CD4-positive, CD25-positive, alpha-beta regulatory T cell (primary cell): Measurements from ENCODE around the gene COL5A1. TPM values are rescaled to one million over a fixed set of nuclear protein-coding genes. Genes with fewer than 3 reads are reported as not detected.

Experiments used
- ATAC-seq, 2 donors: fragments of 150-1000 bp; cut with Tn5 transposase; one replicate each; pipeline ENCODE4 v1.10.0; 2021; ENCODE audit warnings: low read depth in 2 of 2, moderate number of reproducible peaks in 2 of 2, moderate library complexity in 1 of 2
- DNase-seq, 3 donors: peaks; one replicate each; pipeline versions ENCODE4 v3.0.0 to v3.0.0-alpha.2; 2012 to 2022; ENCODE audit warnings: mixed read lengths in 1 of 3
- H3K27ac ChIP-seq: one replicate; pipeline ENCODE4 v1.7.0; 2013; ENCODE audit warnings: mild to moderate bottlenecking, low read length; ENCODE audit not compliant: insufficient read depth, poor library complexity, severe bottlenecking
- H3K27me3 ChIP-seq: one replicate; pipeline ENCODE4 v1.7.0; 2013; ENCODE audit warnings: low read length; ENCODE audit not compliant: control insufficient read depth, insufficient read depth
- H3K36me3 ChIP-seq: one replicate; pipeline ENCODE4 v1.7.0; 2013; ENCODE audit warnings: mild to moderate bottlenecking, low read length, moderate library complexity; ENCODE audit not compliant: control insufficient read depth, insufficient read depth
- H3K4me1 ChIP-seq: 2 replicates; pipeline ENCODE4 v1.7.0; 2013; ENCODE audit warnings: mild to moderate bottlenecking, low read length; ENCODE audit not compliant: insufficient read depth, control insufficient read depth, poor library complexity, severe bottlenecking
- H3K4me3 ChIP-seq: one replicate; pipeline ENCODE4 v1.7.0; 2013; ENCODE audit warnings: low read depth, mild to moderate bottlenecking, low read length, moderate library complexity
- H3K9me3 ChIP-seq, 2 experiments: 1 replicate in 1 of 2; 2 replicates in 1 of 2; pipeline ENCODE4 v1.7.0; 2013; ENCODE audit warnings: low read length in 2 of 2, mild to moderate bottlenecking in 1 of 2, moderate library complexity in 1 of 2; ENCODE audit not compliant: control insufficient read depth in 2 of 2
- H3K27ac Mint-ChIP-seq, 3 donors: one replicate each; pipeline ENCODE4 v1.8.0; 2020 to 2022; ENCODE audit warnings: mild to moderate bottlenecking in 3 of 3, mixed read lengths in 3 of 3, moderate library complexity in 2 of 3
- H3K27me3 Mint-ChIP-seq: one replicate; pipeline ENCODE4 v1.8.0; 2022; ENCODE audit warnings: mild to moderate bottlenecking, mixed read lengths
- H3K36me3 Mint-ChIP-seq: one replicate; pipeline ENCODE4 v1.8.0; 2020; ENCODE audit warnings: mixed read lengths
- H3K4me1 Mint-ChIP-seq, 4 donors: one replicate each; pipeline ENCODE4 v1.8.0; 2020 to 2022; ENCODE audit warnings: mixed read lengths in 4 of 4, mild to moderate bottlenecking in 1 of 4
- H3K4me3 Mint-ChIP-seq, 4 donors: one replicate each; pipeline ENCODE4 v1.8.0; 2020 to 2022; ENCODE audit warnings: mild to moderate bottlenecking in 4 of 4, mixed read lengths in 4 of 4, moderate library complexity in 3 of 4
- H3K9me3 Mint-ChIP-seq, 7 donors: one replicate each; pipeline ENCODE4 v1.8.0; 2020 to 2022; ENCODE audit warnings: mixed read lengths in 7 of 7, mild to moderate bottlenecking in 3 of 7, moderate library complexity in 2 of 7
- polyA plus RNA-seq, 4 donors: library from polyadenylated mRNA; unstranded; fragments of 300-500 nt; fragmentation: Illumina TruSeq; gene quantifications; one replicate each; pipeline ENCODE4 v1.2.3, GENCODE V29; 2021
- total RNA-seq: library from RNA; stranded (reverse); gene quantifications from one replicate; pipeline ENCODE4 v1.2.3, GENCODE V29; 2022

Gene COL5A1
- total and polyA plus RNA-seq, 5 donors from 2014 or later = 0.02 to 1.7 (median 0.10) TPM; not detected in 2

DNA sequence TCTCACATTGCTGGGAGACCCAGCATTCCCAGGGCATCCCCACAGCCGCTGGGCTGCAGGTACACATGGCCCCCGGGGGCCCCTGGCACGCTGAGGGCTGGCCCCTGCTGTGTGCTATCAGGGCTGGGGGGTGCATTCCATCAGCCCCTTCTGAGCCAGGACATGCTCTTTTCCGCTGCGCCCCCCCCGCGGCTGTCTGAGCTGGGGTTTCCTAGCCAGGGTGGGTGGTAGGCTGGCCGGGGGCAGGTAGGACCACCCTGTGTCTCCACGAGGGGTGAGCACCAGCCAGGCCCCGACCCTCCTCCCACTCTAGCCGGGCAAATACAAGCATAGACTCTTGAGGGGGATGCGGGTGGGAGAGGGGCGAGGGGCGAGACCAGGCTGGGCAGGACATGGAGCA, 180.9 kb downstream of the COL5A1 start:
- H3K4me3 Mint-ChIP-seq = no peak overlapping the region
- H3K9me3 Mint-ChIP-seq = peaks cover 0 to 5% (median 0%) of the 10 kb centered on the region in 7 donors
- H3K4me1 Mint-ChIP-seq = no peaks in the 10 kb centered on the region
- H3K27me3 Mint-ChIP-seq = no peaks in the 10 kb centered on the region
- Histone ChIP-seq H3K27me3 (no peaks in the 10 kb centered on the region), H3K4me1 (no peaks in the 10 kb centered on the region), H3K4me3 (no peak overlapping the region), H3K27ac (no peak overlapping the region), H3K9me3 (no peaks in the 10 kb centered on the region), H3K36me3 (no peaks in the 10 kb centered on the region)
- H3K36me3 Mint-ChIP-seq = no peaks in the 10 kb centered on the region
- H3K27ac Mint-ChIP-seq = no peak overlapping the region
- DNase-seq = no peak
- ATAC-seq = no peak

DNA sequence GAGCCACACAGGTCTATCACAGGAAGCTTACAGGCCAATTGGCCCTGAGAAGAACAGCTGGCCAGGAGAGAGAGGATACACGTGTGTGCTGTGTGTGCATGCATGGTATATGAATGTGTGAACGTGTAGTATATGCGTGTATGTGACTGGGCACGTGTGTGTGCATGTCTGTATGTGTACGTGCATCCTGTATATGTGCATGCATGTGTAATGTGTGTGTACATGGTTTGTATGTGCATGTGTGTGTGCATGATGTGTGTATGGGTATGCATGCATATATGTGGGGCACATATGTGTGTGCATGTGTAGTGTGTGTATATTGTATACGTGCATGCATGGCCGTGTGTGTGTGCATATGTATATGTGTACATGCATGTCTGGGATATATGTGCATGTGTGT, 182.0 kb downstream of the COL5A1 start:
- no peak overlapping the region for H3K27ac Mint-ChIP-seq
- no peaks in the 10 kb centered on the region for H3K4me1 ChIP-seq
- H3K9me3 ChIP-seq = no peaks in the 10 kb centered on the region
- H3K9me3 Mint-ChIP-seq = peaks cover 0 to 5% (median 0%) of the 10 kb centered on the region in 7 donors
- no peak for ATAC-seq
- H3K27me3 Mint-ChIP-seq = no peaks in the 10 kb centered on the region
- H3K27ac ChIP-seq = no peak overlapping the region
- no peak overlapping the region for H3K4me3 Mint-ChIP-seq
- H3K4me3 ChIP-seq = no peak overlapping the region
- DNase-seq = no peak
- H3K4me1 Mint-ChIP-seq = no peaks in the 10 kb centered on the region
- H3K36me3 Mint-ChIP-seq = no peaks in the 10 kb centered on the region
- H3K27me3 ChIP-seq = no peaks in the 10 kb centered on the region
- no peaks in the 10 kb centered on the region for H3K36me3 ChIP-seq

DNA sequence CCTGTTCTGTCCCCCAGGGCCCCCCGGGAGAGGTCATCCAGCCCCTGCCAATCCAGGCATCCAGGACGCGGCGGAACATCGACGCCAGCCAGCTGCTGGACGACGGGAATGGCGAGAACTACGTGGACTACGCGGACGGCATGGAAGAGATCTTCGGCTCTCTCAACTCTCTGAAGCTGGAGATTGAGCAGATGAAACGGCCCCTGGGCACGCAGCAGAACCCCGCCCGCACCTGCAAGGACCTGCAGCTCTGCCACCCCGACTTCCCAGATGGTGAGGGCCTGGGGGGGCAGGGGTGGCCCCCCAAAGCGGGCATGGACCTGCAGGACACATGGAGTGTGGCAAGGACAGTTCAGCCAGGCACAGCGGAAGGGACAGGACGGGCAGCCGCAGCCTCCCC, 183.0 kb downstream of the COL5A1 start:
- Mint-ChIP-seq H3K4me3 (no peak overlapping the region), H3K9me3 (peaks cover 0 to 5% (median 0%) of the 10 kb centered on the region in 7 donors), H3K36me3 (no peaks in the 10 kb centered on the region), H3K27me3 (no peaks in the 10 kb centered on the region), H3K4me1 (no peaks in the 10 kb centered on the region), H3K27ac (peak overlapping the region in 1 of 3 donors; percentile 3)
- Histone ChIP-seq H3K4me3 (no peak overlapping the region), H3K27me3 (no peaks in the 10 kb centered on the region), H3K36me3 (no peaks in the 10 kb centered on the region), H3K27ac (no peak overlapping the region), H3K9me3 (no peaks in the 10 kb centered on the region), H3K4me1 (no peaks in the 10 kb centered on the region)
- ATAC-seq (no peak), DNase-seq (no peak)

DNA sequence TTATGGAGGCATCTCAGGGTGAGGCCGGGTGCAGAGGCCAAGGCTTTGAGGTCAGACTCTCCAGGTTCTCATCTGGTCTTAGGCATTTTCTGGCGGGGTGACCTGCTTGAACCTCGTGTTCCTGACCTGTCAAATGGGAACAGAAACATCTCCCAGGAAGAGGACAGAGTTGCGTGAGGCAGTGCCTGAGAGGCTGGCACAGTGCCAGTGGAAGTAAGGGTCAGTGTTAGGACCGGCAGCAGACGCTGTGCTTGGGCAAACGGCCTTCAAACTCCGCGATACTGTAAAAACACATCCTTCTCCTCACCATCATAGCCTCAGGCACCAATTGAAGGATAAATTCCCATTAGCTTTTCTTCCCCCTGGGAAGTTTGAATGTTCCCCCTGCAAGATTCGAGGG, 183.4 kb downstream of the COL5A1 start:
- ATAC-seq (no peak), DNase-seq (no peak)
- H3K9me3 Mint-ChIP-seq = peaks cover 0 to 5% (median 0%) of the 10 kb centered on the region in 7 donors
- no peak overlapping the region for H3K27ac ChIP-seq
- no peaks in the 10 kb centered on the region for H3K9me3 ChIP-seq
- no peaks in the 10 kb centered on the region for H3K27me3 ChIP-seq
- no peaks in the 10 kb centered on the region for H3K4me1 ChIP-seq
- no peaks in the 10 kb centered on the region for H3K36me3 ChIP-seq
- no peaks in the 10 kb centered on the region for H3K27me3 Mint-ChIP-seq
- no peak overlapping the region for H3K4me3 ChIP-seq
- no peaks in the 10 kb centered on the region for H3K36me3 Mint-ChIP-seq
- H3K27ac Mint-ChIP-seq = peak overlapping the region in 1 of 3 donors; percentile 3
- H3K4me1 Mint-ChIP-seq = no peaks in the 10 kb centered on the region
- H3K4me3 Mint-ChIP-seq = no peak overlapping the region

DNA sequence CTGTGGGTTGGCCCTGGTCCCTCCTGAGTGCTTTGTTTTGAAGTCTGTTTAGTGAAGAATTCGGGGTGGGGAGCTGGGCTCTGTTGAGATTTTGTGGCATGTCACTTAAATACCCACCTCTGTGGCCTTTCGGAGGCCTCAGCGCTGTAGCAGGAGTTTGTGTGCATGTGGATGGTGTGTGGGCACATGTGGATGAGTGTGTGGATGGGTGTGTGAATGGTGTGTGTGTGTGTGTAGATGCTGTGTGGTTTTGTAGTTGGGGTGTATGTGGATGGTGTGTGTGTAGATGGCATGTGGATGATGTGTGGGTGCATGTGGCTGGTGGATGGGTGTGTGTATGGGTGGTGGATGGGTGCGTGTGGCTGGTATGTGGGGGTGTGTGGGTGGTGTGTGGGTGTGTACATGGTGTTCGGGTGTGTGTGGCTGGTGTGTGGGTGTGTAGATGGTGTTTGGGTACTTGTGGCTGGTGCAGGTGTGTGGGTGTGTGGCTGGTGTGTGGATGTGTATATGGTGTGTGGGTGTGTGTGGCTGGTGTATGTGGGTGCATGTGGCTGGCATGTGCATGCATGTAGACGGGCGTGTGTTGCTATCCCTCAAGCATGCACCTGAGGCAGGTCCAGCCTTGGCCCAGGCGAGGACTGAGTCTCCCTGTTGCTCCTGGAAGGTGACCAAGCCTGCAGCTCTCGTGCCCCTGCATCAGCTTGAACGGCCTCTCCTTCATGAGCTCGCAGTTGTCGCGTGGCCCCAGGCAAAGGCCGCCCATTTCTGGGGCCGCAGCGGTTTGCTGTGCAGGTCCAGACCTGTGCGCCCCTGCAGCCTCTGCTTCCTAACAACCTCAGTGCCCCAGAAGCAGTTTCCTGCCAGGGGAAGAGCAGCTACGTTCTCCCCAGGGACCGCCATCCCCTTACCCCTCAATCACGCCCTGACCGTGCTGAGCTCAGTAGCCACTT, 185.0 kb downstream of the COL5A1 start:
- DNase-seq (no peak), ATAC-seq (no peak)
- Mint-ChIP-seq H3K36me3 (no peaks in the 10 kb centered on the region), H3K9me3 (peaks cover 0 to 5% (median 0%) of the 10 kb centered on the region in 7 donors), H3K4me1 (no peaks in the 10 kb centered on the region), H3K4me3 (no peak overlapping the region), H3K27me3 (no peaks in the 10 kb centered on the region), H3K27ac (peak overlapping the region in 1 of 3 donors; percentile 37)
- Histone ChIP-seq H3K4me3 (no peak overlapping the region), H3K9me3 (no peaks in the 10 kb centered on the region), H3K27me3 (no peaks in the 10 kb centered on the region), H3K36me3 (no peaks in the 10 kb centered on the region), H3K27ac (no peak overlapping the region), H3K4me1 (no peaks in the 10 kb centered on the region)

DNA sequence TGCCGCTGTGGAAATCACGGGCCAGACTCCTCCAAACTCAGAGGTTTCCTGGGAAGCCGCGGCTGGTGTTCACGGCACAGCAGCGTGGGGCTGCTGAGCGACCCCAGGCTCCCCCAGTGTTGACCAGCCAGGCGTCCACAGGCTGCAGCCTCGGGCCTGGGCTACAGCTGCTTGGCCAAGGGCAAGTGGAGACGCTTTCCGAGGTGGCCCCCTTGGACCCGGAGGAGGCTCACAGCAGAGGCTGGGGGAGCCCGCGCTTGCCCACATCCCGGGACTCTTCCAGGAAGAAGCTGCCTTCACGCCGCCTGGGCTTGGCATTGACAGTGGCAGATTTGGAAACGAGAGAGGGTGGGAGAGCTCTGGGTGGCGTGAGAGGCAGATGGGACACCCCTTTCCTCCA, 186.0 kb downstream of the COL5A1 start:
- no peak overlapping the region for H3K27ac Mint-ChIP-seq
- no peaks in the 10 kb centered on the region for H3K27me3 Mint-ChIP-seq
- Histone ChIP-seq H3K4me1 (no peaks in the 10 kb centered on the region), H3K27me3 (no peaks in the 10 kb centered on the region), H3K36me3 (no peaks in the 10 kb centered on the region), H3K9me3 (no peaks in the 10 kb centered on the region), H3K27ac (no peak overlapping the region), H3K4me3 (no peak overlapping the region)
- ATAC-seq (no peak), DNase-seq (no peak)
- H3K36me3 Mint-ChIP-seq = no peaks in the 10 kb centered on the region
- no peaks in the 10 kb centered on the region for H3K4me1 Mint-ChIP-seq
- H3K9me3 Mint-ChIP-seq = peaks cover 0 to 5% (median 0%) of the 10 kb centered on the region in 7 donors
- no peak overlapping the region for H3K4me3 Mint-ChIP-seq

DNA sequence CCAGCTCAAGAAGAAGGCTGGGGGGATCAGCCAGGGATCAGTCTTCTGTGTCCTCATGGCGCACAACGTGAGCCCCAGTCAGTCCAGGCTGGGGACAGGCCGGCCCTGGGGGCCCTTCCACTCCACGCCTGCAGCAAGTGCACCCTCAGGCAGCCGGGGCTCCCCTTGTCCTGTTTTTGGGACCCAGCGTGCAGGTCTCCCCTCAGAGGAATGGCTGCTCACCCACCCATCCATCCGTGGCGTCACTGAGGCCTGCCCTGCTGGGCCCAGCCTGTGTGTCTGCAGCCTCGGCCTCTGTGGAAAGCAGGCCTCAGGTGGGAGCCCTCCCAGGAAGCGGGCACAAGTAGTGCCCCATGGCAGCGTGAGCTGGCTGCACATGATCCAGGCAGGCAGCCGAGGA, 186.4 kb downstream of the COL5A1 start:
- Histone ChIP-seq H3K4me3 (no peak overlapping the region), H3K27ac (no peak overlapping the region), H3K27me3 (no peaks in the 10 kb centered on the region), H3K9me3 (no peaks in the 10 kb centered on the region), H3K4me1 (no peaks in the 10 kb centered on the region), H3K36me3 (no peaks in the 10 kb centered on the region)
- no peaks in the 10 kb centered on the region for H3K36me3 Mint-ChIP-seq
- no peak overlapping the region for H3K27ac Mint-ChIP-seq
- no peaks in the 10 kb centered on the region for H3K27me3 Mint-ChIP-seq
- no peak for ATAC-seq
- no peak overlapping the region for H3K4me3 Mint-ChIP-seq
- peaks cover 0 to 5% (median 0%) of the 10 kb centered on the region in 7 donors for H3K9me3 Mint-ChIP-seq
- no peaks in the 10 kb centered on the region for H3K4me1 Mint-ChIP-seq
- no peak for DNase-seq

DNA sequence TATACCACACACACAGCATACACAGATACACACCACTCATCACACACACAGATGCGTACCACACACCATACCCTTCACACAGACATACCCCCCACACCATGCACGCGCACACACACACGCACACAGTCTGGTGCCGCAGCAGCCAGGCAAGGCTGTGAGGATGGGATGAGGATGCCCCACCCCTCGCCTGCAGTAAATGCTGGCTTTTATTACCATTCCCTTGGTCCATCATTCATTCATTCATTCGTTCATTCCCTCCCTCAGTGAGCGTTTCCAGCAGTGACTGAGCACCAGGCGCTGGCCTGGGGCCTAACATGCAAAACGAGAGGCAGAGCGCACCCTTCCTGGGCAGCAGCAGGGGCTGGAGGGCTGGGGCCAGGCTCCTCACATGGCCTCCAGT, 187.3 kb downstream of the COL5A1 start:
- Mint-ChIP-seq H3K4me1 (no peaks in the 10 kb centered on the region), H3K27ac (no peak overlapping the region), H3K36me3 (no peaks in the 10 kb centered on the region), H3K9me3 (peaks cover 0 to 2% (median 0%) of the 10 kb centered on the region in 7 donors), H3K4me3 (no peak overlapping the region), H3K27me3 (no peaks in the 10 kb centered on the region)
- no peak for DNase-seq
- Histone ChIP-seq H3K27ac (no peak overlapping the region), H3K4me3 (no peak overlapping the region), H3K9me3 (no peaks in the 10 kb centered on the region), H3K27me3 (no peaks in the 10 kb centered on the region), H3K4me1 (no peaks in the 10 kb centered on the region), H3K36me3 (no peaks in the 10 kb centered on the region)
- ATAC-seq = no peak
